Measurements from ENCODE around the gene GATA2.

- TF ChIP-seq EZH2 (IDR thresholded peaks at IDR 0.05; ENCODE audit: insufficient read depth, poor library complexity, severe bottlenecking) (no peak), EZH2phosphoT487 (IDR thresholded peaks at IDR 0.05; ENCODE audit: insufficient read depth, low read depth) (no peak)
Observed at GRCh38 chr3:128532012-128532983, 39.3 kb upstream of the GATA2 start.
